Measurements from ENCODE around the gene ZNF366.

- TF ChIP-seq, protein P1, sequence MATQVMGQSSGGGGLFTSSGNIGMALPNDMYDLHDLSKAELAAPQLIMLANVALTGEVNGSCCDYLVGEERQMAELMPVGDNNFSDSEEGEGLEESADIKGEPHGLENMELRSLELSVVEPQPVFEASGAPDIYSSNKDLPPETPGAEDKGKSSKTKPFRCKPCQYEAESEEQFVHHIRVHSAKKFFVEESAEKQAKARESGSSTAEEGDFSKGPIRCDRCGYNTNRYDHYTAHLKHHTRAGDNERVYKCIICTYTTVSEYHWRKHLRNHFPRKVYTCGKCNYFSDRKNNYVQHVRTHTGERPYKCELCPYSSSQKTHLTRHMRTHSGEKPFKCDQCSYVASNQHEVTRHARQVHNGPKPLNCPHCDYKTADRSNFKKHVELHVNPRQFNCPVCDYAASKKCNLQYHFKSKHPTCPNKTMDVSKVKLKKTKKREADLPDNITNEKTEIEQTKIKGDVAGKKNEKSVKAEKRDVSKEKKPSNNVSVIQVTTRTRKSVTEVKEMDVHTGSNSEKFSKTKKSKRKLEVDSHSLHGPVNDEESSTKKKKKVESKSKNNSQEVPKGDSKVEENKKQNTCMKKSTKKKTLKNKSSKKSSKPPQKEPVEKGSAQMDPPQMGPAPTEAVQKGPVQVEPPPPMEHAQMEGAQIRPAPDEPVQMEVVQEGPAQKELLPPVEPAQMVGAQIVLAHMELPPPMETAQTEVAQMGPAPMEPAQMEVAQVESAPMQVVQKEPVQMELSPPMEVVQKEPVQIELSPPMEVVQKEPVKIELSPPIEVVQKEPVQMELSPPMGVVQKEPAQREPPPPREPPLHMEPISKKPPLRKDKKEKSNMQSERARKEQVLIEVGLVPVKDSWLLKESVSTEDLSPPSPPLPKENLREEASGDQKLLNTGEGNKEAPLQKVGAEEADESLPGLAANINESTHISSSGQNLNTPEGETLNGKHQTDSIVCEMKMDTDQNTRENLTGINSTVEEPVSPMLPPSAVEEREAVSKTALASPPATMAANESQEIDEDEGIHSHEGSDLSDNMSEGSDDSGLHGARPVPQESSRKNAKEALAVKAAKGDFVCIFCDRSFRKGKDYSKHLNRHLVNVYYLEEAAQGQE (IDR thresholded peaks at IDR 0.05; ENCODE audit: low read depth), result no peak
- TF ChIP-seq CTCF (IDR thresholded peaks at IDR 0.05 in 2 of 3, conservative IDR thresholded peaks at IDR 0.05 in 1 of 3; ENCODE audit: borderline replicate concordance in 1 of 3, insufficient read depth in 1 of 3, low read depth in 2 of 3, low read length in 2 of 3), result no peak
Observed at GRCh38 chr5:72407541-72407940, 99.7 kb downstream of the ZNF366 start.
